ENCODE results near the gene LTBP2.
A peak's percentile ranks its signal among the peaks of the same experiment; 100 is the strongest.
"Not testable (repeated sequence)": the region's sequence is repeated elsewhere in the genome, so short reads cannot be mapped to it uniquely, and the experiment has no call there.

The LTBP2 gene

DNA sequence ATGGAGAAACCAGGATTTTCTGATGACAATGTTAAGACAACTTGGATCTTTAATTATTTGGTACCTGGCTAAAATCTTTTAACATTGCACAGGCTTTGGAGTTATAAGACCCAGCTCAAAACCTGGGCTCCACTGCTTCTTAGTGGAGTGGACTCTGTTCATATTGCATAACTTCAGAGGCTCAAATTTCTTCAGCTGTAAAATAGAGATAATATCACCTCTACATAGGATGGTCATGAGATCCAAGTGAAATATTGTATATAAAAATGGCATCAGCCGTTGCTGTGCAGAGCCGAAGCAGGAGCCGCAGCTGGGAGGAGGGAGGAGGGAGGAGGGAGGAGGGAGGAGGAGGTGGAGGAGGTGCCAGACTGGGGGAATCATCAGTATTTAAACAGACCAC, 129.5 kb downstream of the LTBP2 start:
- DNase-seq (ENCODE audit: low read depth in 2 of 2), result no peak

DNA sequence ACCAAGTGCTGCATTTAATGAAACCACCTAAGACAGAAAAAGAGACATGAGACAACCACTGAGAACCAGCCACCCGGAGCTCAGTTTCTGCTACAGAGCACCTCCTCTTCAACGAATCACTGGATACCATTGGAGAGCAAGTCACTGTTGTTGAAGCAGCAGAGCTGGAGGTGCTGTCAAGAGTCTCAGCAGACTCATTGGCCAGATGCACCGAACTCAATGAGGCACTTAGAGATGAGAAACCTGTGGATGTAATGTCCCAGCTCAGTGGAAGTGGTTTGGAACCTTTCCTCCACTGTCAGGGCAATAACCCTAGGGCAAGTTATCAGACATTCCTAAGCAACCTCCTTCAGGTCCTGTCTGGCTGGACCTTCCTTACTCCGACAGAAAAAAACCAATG, 132.0 kb downstream of the LTBP2 start:
- DNase-seq (ENCODE audit: low read depth in 2 of 2), result no peak

DNA sequence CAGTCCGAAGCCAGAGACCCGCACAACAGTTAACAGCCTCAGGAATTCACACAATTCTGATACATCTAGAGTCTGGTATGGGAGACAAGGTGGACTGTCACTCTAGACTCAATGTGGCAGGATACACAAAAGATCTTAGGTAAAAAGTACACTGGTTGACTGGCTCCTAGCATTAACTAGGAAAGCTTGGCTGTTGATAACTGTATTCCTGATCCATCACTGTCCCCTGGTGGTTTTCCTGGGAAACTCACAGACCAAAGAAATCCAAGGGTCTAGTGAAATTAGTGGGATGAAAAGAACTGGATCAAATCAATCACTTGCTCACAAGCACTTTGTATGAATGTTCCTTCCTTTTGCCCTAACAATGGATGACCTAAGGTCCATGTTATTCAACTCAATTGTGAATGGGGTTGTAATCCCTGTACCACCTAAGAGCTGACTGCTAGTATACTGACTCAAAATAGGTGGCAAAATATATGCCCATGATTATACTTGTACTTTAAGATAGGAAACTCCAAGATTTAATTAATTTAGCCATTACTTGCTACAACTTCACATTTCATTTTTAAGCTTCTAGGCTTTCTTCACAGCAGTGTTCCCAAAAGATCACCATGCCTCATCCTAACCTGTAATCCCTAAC, 132.9 kb downstream of the LTBP2 start:
- DNase-seq (ENCODE audit: low read depth in 2 of 2), result no peak

DNA sequence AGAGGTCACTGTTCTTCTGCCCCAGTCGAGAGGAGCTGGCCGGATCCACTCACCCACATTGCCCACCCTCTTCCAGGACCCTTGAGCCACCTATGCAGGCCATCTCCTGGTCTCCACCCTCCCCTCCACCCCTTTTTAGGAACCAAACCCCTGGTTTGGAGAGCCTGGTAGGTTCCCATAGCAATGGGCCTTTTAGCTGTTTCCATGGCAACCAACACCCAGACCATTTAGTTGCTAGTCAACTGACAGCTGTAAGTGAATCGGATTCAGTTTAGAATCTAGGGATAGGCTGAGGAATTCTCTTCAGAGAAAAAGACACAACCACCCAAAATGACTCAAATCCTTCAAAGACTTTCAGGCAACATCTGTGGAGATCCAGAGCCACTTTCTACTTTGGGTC, 135.4 kb downstream of the LTBP2 start:
- no peak for DNase-seq (ENCODE audit: low read depth in 2 of 2)

DNA sequence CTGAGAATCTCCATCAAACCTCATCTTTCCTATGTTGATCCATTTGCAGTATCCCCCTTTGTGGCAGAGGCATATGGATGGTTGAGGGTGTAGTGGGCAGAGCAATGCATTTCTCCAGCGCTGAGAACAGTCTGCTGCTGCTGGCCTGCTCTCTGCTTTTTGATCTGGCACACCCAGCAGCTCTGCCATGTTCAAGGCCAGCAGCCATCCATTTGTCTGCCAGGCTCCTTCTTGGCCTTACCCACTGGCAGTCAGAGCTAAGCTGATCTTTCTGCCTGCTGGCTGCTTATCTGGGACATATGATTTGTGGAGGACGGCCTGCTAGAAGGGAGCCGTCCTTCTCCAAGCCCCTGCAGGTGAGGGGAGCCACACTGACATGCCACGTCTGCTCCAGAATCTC, 135.9 kb downstream of the LTBP2 start:
- DNase-seq (ENCODE audit: low read depth in 2 of 2), result no peak

DNA sequence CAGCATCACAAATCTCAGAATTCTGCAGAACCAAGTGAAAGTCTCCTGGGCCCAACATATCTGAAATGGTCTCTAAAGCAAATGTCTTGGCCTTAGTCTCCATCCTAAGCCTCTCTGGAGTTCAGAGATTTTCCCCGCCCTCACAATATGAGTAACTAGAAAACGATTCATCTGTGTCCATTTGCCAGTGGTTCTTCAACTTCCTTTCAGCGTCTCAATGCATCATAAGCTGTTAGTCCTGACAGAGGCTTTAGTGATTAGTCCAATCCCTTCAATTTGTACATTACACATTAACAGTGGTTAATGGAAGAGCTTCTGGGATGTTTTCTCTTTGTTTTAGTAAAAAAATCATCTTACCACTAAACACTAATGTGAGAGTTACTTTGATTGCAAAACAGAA, 136.4 kb downstream of the LTBP2 start:
- no peak for DNase-seq (ENCODE audit: low read depth in 2 of 2)

DNA sequence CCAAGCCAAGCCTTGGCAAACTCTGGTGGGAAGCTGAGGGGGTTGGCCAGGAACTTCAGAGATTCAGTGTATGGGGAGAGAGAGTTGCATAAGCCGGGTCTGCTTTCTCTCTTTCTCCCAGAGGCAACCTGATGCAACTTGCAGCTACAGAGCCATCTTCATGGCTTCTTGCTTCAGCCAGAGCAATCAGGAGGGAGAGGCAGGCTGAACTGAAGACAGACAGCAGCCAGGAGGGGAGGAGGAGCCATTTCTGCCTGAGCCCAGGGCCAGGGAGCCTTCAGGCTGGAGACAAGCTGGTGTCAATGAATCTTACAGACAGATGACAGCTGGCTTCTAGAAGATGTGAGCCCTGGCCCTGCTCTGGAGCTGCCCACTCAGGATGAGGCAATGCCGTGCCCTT, 137.7 kb downstream of the LTBP2 start:
- DNase-seq (ENCODE audit: low read depth in 2 of 2), result no peak

DNA sequence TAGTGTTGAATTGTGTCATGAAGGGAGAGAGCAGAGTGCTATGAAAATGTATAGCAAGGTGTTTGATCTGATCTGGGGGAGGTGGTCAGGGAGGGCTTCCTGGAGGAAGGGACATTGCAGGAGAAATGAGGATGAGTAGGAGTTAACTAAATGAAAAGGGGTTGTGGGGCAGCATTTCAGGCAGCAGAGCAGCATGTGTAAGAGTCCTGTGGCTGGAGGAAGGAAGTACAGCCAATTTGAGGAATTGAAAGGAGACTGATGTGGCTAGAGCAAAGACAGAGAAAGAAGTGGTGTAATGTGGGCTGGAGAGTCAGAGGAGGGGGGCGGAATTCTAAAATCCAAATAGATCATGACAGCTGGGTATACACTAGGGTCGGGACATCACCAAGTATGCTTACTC, 139.4 kb downstream of the LTBP2 start:
- no peak for DNase-seq (ENCODE audit: low read depth in 2 of 2)

DNA sequence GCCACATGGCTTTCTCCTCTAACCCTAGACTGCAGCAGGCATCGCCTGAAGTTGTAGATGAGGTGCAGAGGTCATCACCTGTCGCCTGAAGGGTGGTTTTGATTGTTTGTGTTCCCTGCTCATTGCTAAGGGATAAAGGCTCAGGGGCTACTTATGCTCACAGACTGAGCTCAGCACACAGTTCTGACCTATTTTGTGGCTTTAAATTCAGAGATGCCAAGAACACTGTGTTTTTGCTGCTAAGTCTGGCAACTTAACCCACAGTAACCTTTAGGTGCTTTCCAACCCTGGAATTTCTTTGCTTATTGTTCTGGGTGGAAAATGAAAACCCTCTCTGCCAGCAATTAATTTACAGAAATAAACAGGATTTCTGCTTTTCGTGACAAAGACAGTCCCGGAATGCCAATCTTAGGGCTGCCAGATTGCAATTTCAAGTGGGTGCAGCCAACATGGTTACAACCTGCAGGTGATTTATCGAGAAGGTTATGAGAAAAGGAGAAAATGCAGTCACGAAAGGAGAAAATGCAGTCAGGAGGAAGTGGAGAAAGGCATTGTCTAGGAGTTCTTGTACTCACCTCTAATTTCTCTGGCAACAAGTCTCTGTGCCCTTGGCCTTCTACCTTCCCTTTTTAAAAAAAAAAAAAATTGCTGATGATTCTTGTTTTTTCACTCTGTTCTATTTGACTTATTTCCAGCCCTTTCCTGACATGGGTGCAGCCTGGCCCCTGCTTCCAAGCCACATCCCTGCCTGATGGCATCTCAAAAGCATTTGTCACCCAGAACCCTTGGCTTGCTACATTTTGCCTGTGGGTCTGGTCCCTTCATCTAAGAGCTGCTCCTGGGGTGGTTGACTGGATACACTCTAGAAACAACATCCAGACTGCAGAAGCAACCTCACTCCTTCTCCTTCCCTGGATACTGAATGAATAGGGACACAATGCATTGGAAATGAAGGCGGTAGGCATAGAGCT, 142.2 kb downstream of the LTBP2 start:
- DNase-seq (ENCODE audit: low read depth in 2 of 2), result no peak

DNA sequence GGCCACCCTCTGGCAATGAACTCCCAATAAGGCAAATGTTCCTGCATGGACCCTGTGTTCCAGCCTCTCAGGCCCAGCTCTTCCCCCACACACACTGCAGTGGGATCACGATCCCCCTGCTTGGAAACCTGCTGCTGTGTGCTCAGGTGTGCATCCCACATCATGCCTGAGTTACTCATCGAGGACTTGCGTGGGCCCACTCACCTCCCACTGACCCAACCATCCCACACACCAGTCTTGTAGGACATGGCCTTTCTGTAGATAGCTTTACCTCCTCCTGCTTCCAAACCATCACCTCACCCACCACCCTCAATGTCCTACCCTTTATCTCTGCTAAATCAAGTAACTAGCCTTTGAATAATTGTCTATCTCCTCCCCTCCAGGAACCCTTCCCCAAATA, 143.5 kb downstream of the LTBP2 start:
- DNase-seq (ENCODE audit: low read depth in 2 of 2), result no peak

DNA sequence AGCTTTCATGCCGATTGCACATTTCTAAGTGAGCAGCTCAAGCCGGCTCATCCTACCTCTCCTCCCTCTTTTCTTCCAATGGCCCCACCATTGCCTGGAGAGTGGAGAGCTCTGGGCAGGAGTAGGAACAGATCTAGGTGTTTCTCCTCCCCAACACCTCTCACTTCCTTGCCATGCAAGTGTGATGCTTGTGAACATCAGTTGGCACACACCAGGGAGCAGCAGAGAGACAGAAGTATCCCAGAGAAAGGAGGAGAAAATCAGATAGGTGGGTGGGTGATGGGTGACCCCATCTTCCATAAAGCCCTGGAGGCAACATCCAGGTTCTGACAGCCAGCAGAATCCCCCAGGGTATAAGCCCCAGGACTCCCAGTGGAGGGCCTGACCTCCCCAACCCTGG, 146.7 kb downstream of the LTBP2 start:
- no peak for DNase-seq (ENCODE audit: low read depth in 2 of 2)

DNA sequence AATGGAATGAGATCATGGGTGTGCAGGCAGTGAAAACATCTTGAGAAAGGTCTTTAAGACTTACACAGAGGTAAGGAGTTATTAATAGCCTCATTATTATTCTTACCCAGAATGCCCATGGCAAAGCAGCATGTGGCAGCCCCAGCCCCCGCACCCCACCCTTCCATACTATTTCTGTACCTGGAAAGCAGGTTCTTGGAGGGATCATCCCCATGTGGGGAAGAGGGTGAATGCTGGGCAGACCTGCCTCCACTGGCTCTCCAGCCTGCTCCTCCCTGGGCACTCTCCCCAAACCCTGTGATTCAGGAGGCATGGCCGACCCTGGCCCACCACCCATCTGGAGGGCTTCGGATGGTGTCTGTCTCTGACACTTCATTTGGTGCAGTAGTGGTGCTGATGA, 147.3 kb downstream of the LTBP2 start:
- DNase-seq (ENCODE audit: low read depth in 2 of 2), result no peak

DNA sequence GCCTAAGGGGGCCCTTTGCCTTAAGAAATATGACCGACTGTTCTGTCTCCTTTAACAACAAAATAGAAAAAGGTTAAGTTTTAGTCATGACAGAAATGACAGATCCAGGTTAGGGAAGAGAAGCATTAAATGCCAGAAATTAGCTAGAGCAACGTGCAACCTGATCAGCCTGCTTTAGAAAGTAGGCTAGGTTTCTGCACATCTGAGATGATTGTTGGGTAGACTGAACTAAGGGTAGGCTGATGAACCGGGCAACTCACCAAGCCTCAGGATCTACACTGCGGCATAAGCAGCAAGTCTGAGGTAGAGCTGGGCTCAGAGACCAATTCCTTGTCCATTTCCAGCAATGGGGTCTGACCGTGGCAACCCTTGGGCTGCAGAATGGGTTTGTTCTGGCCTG, 148.3 kb downstream of the LTBP2 start:
- no peak for DNase-seq (ENCODE audit: low read depth in 2 of 2)

DNA sequence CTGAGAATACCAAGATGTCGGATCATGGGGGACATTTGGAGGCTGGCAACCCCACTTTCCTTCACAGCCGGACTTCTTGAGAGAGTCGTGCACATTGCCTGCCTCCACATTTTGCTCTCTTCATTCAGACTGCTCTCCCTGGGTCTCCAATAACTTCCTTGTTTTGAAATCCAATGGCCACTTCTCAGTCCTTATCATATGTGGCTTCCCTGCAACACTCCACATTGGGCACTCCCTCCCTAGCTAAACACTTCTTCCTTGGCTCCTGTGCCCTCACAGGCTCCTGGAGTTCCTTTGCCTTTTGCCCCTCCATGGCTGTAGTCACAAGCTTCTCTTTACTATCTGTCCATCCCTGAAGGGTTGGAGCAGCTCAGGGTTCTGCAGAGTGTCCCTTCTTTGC, 149.0 kb downstream of the LTBP2 start:
- DNase-seq (ENCODE audit: low read depth in 2 of 2), result no peak

DNA sequence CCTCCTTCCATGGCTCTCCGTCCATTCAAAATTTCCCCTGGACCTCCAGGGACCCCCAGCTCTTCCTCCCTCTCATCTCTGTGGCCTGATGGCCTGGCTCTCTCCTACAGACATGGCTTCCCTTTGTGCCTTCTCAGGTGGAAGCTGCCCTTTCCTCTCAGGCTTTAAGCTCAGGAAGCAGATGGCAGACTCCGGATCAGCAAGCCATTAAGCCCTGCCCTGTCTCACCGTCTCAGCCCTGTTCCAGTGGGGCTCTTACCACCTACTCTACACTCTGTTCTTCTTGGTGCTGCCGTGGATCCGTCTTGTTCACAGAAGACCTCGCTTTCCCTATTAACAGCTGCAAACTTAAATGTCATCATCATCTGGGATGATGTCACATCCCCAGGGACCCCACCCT, 152.1 kb downstream of the LTBP2 start:
- no peak for DNase-seq (ENCODE audit: low read depth in 2 of 2)

DNA sequence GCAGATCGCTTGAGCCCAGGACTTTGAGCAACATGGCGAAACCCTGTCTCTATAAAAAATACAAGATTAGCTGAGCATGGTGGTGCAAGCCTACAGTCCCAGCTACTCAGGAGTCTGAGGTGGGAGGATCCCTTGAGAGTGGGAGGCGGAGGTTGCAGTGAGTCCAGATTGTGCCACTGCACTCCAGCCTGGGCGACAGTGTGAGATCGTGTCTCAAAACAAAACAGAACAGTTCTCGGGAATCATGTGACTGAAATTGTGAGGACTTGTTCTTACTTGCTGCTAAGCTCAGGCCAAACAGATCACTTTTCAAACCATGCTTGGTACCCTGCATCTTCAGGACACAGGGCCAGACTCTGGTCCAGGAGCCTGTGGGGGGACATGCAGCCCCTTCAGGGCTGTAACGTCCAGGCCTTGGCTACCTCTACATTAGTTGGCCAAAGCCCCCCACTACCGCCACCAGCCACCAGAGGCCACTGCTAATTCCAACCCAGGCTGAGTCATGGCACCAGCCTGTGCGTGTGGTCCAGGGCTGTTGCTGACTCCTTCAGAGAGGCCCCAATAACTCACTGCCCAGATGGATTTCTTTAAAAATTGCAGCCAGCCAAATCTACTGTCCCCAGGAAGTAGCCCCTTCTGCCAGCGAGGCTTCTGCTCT, 152.6 kb downstream of the LTBP2 start:
- DNase-seq (ENCODE audit: low read depth in 2 of 2), result peak in 1 of 2 donors; percentile 2

DNA sequence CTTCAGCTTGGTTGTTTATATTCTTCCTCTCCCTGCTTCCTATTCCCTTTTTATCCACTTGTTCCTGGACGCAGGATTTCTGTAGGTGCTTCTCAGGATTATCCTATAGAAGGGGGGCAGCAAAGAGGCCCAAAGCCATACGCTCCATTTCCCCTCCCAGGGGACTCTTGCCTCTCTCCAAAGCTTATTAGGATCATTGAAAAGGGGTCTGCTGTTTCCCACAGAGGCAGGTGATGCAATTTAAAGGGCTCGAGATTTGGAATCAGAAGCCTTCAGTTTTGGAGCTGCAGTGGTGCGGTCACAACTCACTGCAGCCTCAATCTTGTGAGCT, 154.5 kb downstream of the LTBP2 start:
- no peak for DNase-seq (ENCODE audit: low read depth in 2 of 2)

DNA sequence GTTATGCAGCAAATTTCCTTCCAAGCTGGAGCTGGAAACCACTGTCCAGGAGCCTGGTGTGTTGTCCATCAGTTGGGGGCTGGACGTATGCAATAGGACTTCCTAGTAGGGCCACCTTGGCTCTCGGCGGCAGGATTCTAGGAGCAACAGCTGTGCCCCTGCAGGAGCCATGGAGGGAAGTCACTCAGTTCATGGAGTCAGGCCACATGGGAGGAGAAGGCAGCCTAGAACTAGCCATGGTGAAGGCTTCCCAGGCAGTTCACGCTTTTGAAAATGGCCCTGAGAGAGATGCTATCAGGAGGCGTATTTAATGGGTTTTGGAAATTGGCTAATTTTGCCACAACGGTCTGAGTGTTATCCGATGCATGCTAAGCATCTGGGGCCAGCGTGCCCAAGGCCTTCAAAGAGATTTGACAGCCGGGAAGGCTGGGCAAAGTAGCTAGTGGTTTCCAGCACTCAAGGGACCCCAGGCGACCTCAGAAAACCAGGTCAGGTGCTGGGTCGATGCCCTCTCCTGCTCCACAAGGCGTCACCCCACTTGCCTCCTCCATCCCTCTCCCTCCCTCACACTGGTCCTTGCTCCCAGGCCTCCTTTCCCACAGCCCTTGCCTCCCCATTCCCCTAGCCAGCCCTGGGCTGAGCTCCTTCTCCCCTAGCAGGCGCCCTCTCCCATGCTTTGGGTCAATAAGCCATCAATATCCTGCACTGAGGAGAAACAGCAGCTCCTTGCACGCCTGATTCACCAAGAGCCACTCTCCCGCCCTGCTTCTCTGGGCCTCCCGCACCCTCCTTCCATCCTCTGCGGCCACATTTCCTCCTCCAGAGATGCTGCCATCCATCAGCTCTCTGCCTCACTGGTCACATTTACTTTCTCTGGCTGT, 155.1 kb downstream of the LTBP2 start:
- DNase-seq (ENCODE audit: low read depth in 2 of 2), result no peak

DNA sequence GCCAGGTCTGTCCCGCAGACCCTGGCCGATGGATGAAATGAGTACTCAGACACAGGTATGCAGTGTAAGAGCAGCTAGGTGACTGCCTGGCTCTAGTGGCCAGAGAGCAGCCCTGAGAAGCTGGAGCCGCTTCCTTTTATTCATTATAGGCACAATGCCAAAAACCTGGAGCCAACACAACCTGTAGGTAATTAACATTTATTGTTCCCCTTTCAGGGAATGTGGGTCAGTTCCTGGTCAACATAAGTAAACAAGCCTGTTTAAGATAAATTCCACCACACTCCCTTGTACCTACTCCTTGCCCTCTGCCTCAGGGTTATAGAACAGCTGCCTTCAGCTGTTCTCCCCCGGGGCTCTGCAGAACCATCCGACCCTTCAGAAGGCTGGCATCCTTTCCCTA, 157.6 kb downstream of the LTBP2 start:
- DNase-seq (ENCODE audit: low read depth in 2 of 2), result not testable (repeated sequence)
